GM12878 (cell line): ENCODE data around the gene ONECUT2. TPM values are rescaled to one million over a fixed set of nuclear protein-coding genes. Genes with fewer than 3 reads are reported as not detected.

Experiments
- ATAC-seq: fragments of 200-7000 bp; cut with Tn5 transposase; 3 replicates; pipeline ENCODE4 v1.9.1; 2020; ENCODE audit warnings: mild to moderate bottlenecking, moderate library complexity
- BruUV-seq: library from RNA; stranded (reverse); fragments of 400-500 nt; replicated peaks from 2 replicates; lab custom pipeline; 2021; lab: Mats Ljungman, UMichigan
- CTCF ChIA-PET: fragments of 300-600 bp; sonication (Branson Sonifier 250); formaldehyde crosslinking; extraction: SDS; loops from one replicate; lab custom pipeline; 2021; ENCODE audit warnings: inconsistent platforms; lab: Yijun Ruan, JAX
- POLR2A ChIA-PET: fragments of 350-600 bp; formaldehyde crosslinking; extraction: SDS; loops from one replicate; lab custom pipeline; 2021; ENCODE audit warnings: inconsistent platforms; lab: Charles Lee
- RAD21 ChIA-PET: fragments of 300-600 bp; sonication (Branson Sonifier 250); formaldehyde crosslinking; loops from one replicate; lab custom pipeline; 2023; ENCODE audit warnings: antibody characterized with exemption; ENCODE audit not compliant: unreplicated experiment; lab: Charles Lee
- SMC1A ChIA-PET: fragments of 300-600 bp; sonication (Branson Sonifier 250); formaldehyde crosslinking; loops from one replicate; lab custom pipeline; 2023; ENCODE audit not compliant: unreplicated experiment, uncharacterized antibody; lab: Charles Lee
- DNase-seq: peaks from one replicate; pipeline ENCODE4 v3.0.0-alpha.2; 2011; ENCODE audit warnings: low read depth, low spot score
- FAIRE-seq: peaks from 3 replicates; lab custom pipeline; 2011; peaks lifted over from hg19 to GRCh38; lab: Jason Lieb, UNC
- H2AFZ ChIP-seq: 2 replicates; pipeline ENCODE4 v1.6.0; 2011; ENCODE audit warnings: low read depth, low read length, control low read depth; ENCODE audit not compliant: control insufficient read depth
- H3K27ac ChIP-seq: 2 replicates; pipeline ENCODE4 v1.5.1; 2011; ENCODE audit warnings: control low read depth; ENCODE audit not compliant: control insufficient read depth, insufficient read depth
- H3K27me3 ChIP-seq, 2 experiments: replicated peaks in 1 of 2; 2 replicates each; pipeline versions ENCODE4 v1.6.0 to v1.6.1; 2011; ENCODE audit warnings: low read length in 1 of 2; ENCODE audit not compliant: control insufficient read depth in 2 of 2, insufficient read depth in 2 of 2
- H3K36me3 ChIP-seq, 2 experiments: 2 replicates each; pipeline ENCODE4 v1.5.1; 2011; ENCODE audit warnings: low read length in 1 of 2; ENCODE audit not compliant: control insufficient read depth in 2 of 2, insufficient read depth in 2 of 2
- H3K4me1 ChIP-seq: 2 replicates; pipeline ENCODE4 v1.6.1; 2011; ENCODE audit warnings: mild to moderate bottlenecking, low read length, moderate library complexity, mixed read lengths; ENCODE audit not compliant: control insufficient read depth, insufficient read depth
- H3K4me2 ChIP-seq: 2 replicates; pipeline ENCODE4 v1.6.0; 2011; ENCODE audit warnings: control low read depth; ENCODE audit not compliant: control insufficient read depth, insufficient read depth
- H3K4me3 ChIP-seq: fragments of 200-600 bp; sonication (generic); 2 replicates; pipeline ENCODE4 v1.5.1; 2016
- H3K79me2 ChIP-seq: 2 replicates; pipeline ENCODE4 v1.6.0; 2011; ENCODE audit warnings: low read length; ENCODE audit not compliant: control insufficient read depth, insufficient read depth
- H3K9ac ChIP-seq: 2 replicates; pipeline ENCODE4 v1.8.0; 2011; ENCODE audit warnings: low read length, control low read depth, mixed read lengths; ENCODE audit not compliant: control insufficient read depth, insufficient read depth
- H3K9me3 ChIP-seq: replicated peaks from 3 replicates; pipeline ENCODE4 v1.5.1; 2011; ENCODE audit warnings: mild to moderate bottlenecking, low read length; ENCODE audit not compliant: control insufficient read depth, insufficient read depth
- H4K20me1 ChIP-seq: 2 replicates; pipeline ENCODE4 v1.6.0; 2011; ENCODE audit not compliant: control insufficient read depth, insufficient read depth
- FOXK2 ChIP-seq: fragments of 450-650 bp; IDR thresholded peaks from 2 replicates; pipeline ENCODE4 v1.6.1; 2017; ENCODE audit warnings: mild to moderate bottlenecking, moderate library complexity
- HCFC1 ChIP-seq: fragments of 150-350 bp; IDR thresholded peaks from 2 replicates; pipeline ENCODE4 v1.6.1; 2014; ENCODE audit warnings: low read length
- HDAC6 ChIP-seq: fragments of 200-600 bp; sonication (generic); IDR thresholded peaks from one replicate; pipeline ENCODE4 v1.8.0; 2017; ENCODE audit warnings: antibody characterized with exemption; ENCODE audit not compliant: unreplicated experiment
- SPI1 ChIP-seq: IDR thresholded peaks from 2 replicates; pipeline ENCODE4 v1.6.1; 2011; ENCODE audit warnings: low read depth, mild to moderate bottlenecking, low read length, moderate library complexity, borderline replicate concordance; ENCODE audit not compliant: insufficient read depth
- SRF ChIP-seq, 2 experiments: IDR thresholded peaks; 2 replicates each; pipeline ENCODE4 v1.6.1; 2011; ENCODE audit warnings: low read depth in 2 of 2, low read length in 2 of 2, mild to moderate bottlenecking in 1 of 2, moderate library complexity in 1 of 2
- WGBS: methylation state at CpG from one replicate; pipeline ENCODE4 v1.1.6; 2016; ENCODE audit warnings: low lambda C conversion rate; ENCODE audit not compliant: insufficient replicate concordance, insufficient coverage; ENCODE audit errors: missing lambda C conversion rate; 5-methylcytosine and 5-hydroxymethylcytosine counted together
- in situ Hi-C: fragments of 300-500 bp; cut with MboI; formaldehyde crosslinking; loops from 9 replicates; pipeline ENCODE4 v1.14.3; 2018; ENCODE audit warnings: mixed read lengths
- intact Hi-C: fragments of 100-400 bp; cut with micrococcal nuclease; formaldehyde crosslinking; loops from one replicate; pipeline ENCODE4 v1.14.2; 2022; ENCODE audit not compliant: unreplicated experiment
- polyA plus RNA-seq, 11 experiments: library from polyadenylated mRNA; depleted of rRNA in 4 of 11; unstranded in 6 of 11; stranded (reverse) in 5 of 11; fragments of >200 nt; fragmentation: Nextera tagmentation in 4 of 11; fragmentation: Illumina TruSeq in 1 of 11; extraction: Ambion mirVana in 4 of 11; extraction: Trizol in 1 of 11; gene quantifications; 1 replicate in 1 of 11; 2 replicates in 10 of 11; pipeline versions ENCODE4 v1.2.1 to v1.2.3, GENCODE V29; 2011 to 2016; ENCODE audit warnings: inconsistent platforms in 2 of 11, missing spikeins in 2 of 11, low read depth in 1 of 11
- total RNA-seq, 4 experiments: library from RNA; depleted of rRNA in 3 of 4; stranded (reverse); fragments of >200 nt in 3 of 4; fragmentation: Illumina TruSeq in 1 of 4; extraction: Trizol in 1 of 4; gene quantifications; 2 replicates each; pipeline versions ENCODE4 v1.2.1 to v1.2.3, GENCODE V29; 2013 to 2021
- TF ChIP-seq, protein P1 (sequence below): fragments of 450-650 bp; IDR thresholded peaks from 2 replicates; pipeline ENCODE4 v1.6.1; 2017; ENCODE audit warnings: mild to moderate bottlenecking, moderate library complexity
- TF ChIP-seq, protein P2 (sequence below): fragments of 450-650 bp; IDR thresholded peaks from 2 replicates; pipeline ENCODE4 v1.6.1; 2016; ENCODE audit warnings: mild to moderate bottlenecking, moderate library complexity, borderline replicate concordance

The ONECUT2 gene
- total and polyA plus RNA-seq, 10 of the 15 experiments (the other 5 are each of a cell fraction or from before 2014, with no cell fraction given) = 0.01 to 0.03 TPM; not detected in 8

DNA sequence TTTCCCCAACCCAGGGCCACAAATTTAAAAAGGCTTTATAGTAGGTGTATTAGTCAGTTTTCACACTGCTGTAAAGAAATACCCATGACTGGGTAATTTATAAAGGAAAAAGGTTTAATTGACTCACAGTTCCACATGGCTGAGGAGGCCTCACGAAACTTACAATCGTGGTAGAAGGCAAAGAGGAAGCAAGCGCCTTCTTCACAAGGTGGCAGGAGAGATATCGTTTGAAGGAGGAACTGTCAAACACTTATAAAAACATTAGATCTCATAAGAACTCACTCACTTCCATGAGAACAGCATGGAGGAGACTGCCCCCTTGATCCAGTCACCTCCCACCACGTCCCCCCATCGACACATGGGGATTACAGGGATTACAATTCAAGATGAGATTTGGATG is 80.9 kb downstream of the ONECUT2 start (continued):
- TF ChIP-seq HDAC6 = no peak
- no peak for TF ChIP-seq SRF (IDR thresholded peaks at IDR 0.05; ENCODE audit: low read depth in 2 of 2, low read length in 2 of 2)

DNA sequence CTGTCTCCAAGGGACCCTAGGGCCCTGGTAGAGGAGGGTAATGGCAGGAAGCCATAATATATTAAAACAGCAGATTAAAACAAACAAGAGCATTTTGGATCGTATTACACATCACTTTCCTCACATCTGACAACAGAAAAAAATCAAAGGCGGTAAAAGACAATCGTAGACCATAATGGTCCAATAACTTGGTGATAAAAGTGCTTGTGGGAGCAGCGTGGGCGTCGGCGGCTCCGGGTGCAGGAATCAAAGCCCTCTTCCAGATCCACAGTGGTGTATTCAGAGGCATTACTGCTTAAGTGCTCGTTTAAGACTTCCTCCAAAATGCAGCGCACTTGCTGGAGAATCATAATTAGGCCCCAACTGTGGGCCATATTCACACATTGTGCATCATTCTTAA is 83.4 kb downstream of the ONECUT2 start:
- no peak overlapping the region for H3K27ac ChIP-seq
- SMC1A ChIA-PET = interaction anchor here (0.6 kb wide), 1 partner anchor 784 kb away, joined by 3 read pairs; no protein-coding TSS in a partner anchor
- no peaks in the 10 kb centered on the region for H4K20me1 ChIP-seq
- H3K9me3 ChIP-seq = no peaks in the 10 kb centered on the region
- peaks cover 0 to 3% of the 10 kb centered on the region in 2 experiments; a peak in 1 of 4 replicates for H3K27me3 ChIP-seq
- POLR2A ChIA-PET = no interaction called here
- in situ Hi-C loops (no loop called here), intact Hi-C loops (no loop called here)
- DNase-seq = no peak
- CTCF ChIA-PET = no interaction called here
- BruUV-seq = no TSS peak
- no peaks in the 10 kb centered on the region for H3K36me3 ChIP-seq
- no peaks in the 10 kb centered on the region for H3K4me1 ChIP-seq
- 47% methylated on average over 10 of the region's 10 CpGs for WGBS
- H2AFZ ChIP-seq = no peak overlapping the region
- no peak for ATAC-seq
- no peak overlapping the region for H3K4me3 ChIP-seq
- no peak for FAIRE-seq
- no peak for TF ChIP-seq HCFC1
- TF ChIP-seq SPI1 = no peak
- TF ChIP-seq, protein P1, sequence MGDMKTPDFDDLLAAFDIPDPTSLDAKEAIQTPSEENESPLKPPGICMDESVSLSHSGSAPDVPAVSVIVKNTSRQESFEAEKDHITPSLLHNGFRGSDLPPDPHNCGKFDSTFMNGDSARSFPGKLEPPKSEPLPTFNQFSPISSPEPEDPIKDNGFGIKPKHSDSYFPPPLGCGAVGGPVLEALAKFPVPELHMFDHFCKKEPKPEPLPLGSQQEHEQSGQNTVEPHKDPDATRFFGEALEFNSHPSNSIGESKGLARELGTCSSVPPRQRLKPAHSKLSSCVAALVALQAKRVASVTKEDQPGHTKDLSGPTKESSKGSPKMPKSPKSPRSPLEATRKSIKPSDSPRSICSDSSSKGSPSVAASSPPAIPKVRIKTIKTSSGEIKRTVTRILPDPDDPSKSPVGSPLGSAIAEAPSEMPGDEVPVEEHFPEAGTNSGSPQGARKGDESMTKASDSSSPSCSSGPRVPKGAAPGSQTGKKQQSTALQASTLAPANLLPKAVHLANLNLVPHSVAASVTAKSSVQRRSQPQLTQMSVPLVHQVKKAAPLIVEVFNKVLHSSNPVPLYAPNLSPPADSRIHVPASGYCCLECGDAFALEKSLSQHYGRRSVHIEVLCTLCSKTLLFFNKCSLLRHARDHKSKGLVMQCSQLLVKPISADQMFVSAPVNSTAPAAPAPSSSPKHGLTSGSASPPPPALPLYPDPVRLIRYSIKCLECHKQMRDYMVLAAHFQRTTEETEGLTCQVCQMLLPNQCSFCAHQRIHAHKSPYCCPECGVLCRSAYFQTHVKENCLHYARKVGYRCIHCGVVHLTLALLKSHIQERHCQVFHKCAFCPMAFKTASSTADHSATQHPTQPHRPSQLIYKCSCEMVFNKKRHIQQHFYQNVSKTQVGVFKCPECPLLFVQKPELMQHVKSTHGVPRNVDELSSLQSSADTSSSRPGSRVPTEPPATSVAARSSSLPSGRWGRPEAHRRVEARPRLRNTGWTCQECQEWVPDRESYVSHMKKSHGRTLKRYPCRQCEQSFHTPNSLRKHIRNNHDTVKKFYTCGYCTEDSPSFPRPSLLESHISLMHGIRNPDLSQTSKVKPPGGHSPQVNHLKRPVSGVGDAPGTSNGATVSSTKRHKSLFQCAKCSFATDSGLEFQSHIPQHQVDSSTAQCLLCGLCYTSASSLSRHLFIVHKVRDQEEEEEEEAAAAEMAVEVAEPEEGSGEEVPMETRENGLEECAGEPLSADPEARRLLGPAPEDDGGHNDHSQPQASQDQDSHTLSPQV = no peak
- TF ChIP-seq, protein P2, sequence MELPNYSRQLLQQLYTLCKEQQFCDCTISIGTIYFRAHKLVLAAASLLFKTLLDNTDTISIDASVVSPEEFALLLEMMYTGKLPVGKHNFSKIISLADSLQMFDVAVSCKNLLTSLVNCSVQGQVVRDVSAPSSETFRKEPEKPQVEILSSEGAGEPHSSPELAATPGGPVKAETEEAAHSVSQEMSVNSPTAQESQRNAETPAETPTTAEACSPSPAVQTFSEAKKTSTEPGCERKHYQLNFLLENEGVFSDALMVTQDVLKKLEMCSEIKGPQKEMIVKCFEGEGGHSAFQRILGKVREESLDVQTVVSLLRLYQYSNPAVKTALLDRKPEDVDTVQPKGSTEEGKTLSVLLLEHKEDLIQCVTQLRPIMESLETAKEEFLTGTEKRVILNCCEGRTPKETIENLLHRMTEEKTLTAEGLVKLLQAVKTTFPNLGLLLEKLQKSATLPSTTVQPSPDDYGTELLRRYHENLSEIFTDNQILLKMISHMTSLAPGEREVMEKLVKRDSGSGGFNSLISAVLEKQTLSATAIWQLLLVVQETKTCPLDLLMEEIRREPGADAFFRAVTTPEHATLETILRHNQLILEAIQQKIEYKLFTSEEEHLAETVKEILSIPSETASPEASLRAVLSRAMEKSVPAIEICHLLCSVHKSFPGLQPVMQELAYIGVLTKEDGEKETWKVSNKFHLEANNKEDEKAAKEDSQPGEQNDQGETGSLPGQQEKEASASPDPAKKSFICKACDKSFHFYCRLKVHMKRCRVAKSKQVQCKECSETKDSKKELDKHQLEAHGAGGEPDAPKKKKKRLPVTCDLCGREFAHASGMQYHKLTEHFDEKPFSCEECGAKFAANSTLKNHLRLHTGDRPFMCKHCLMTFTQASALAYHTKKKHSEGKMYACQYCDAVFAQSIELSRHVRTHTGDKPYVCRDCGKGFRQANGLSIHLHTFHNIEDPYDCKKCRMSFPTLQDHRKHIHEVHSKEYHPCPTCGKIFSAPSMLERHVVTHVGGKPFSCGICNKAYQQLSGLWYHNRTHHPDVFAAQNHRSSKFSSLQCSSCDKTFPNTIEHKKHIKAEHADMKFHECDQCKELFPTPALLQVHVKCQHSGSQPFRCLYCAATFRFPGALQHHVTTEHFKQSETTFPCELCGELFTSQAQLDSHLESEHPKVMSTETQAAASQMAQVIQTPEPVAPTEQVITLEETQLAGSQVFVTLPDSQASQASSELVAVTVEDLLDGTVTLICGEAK = no peak
- no peak for TF ChIP-seq FOXK2
- no peak overlapping the region for H3K4me2 ChIP-seq
- H3K9ac ChIP-seq = no peak overlapping the region
- H3K79me2 ChIP-seq = no peaks in the 10 kb centered on the region
- RAD21 ChIA-PET = no interaction called here
